ENCODE data around the gene IL1RAPL2. TPM values are rescaled to one million over a fixed set of nuclear protein-coding genes. Genes with fewer than 3 reads are reported as not detected.
A peak's percentile ranks its signal among the peaks of the same experiment; 100 is the strongest.

The IL1RAPL2 gene
- total and polyA plus RNA-seq, 4 donors, result 2.0 TPM; not detected in 3

GRCh38 chrX:104697294-104697693, 131.3 kb downstream of the IL1RAPL2 start:
- Histone ChIP-seq H3K9ac (ENCODE audit: insufficient read depth in 1 of 2, low read length in 2 of 2) (no peak overlapping the region), H3K36me3 (ENCODE audit: control insufficient read depth in 4 of 4, insufficient read depth in 4 of 4, low read length in 4 of 4) (no peaks in the 10 kb centered on the region), H3K4me3 (no peak overlapping the region), H3K27me3 (ENCODE audit: control insufficient read depth in 3 of 3, insufficient read depth in 3 of 3, low read length in 2 of 3) (peaks cover 0 to 39% (median 0%) of the 10 kb centered on the region in 3 donors), H3K27ac (ENCODE audit: low read depth in 1 of 2, low read length in 1 of 2) (no peak overlapping the region), H3K9me3 (ENCODE audit: control insufficient read depth in 4 of 4, insufficient read depth in 3 of 4, low read length in 3 of 4) (no peaks in the 10 kb centered on the region), H3K4me1 (ENCODE audit: control insufficient read depth in 5 of 5, insufficient read depth in 5 of 5, low read length in 5 of 5) (no peaks in the 10 kb centered on the region)
- ATAC-seq (ENCODE audit: insufficient read depth, low FRiP score), result no peak
- peak in 1 of 3 donors; percentile 1 for DNase-seq
- no peak for TF ChIP-seq CTCF (IDR thresholded peaks at IDR 0.05; ENCODE audit: control extremely low read depth, extremely low read depth)

GRCh38 chrX:104707042-104707441, 141.0 kb downstream of the IL1RAPL2 start:
- TF ChIP-seq CTCF (IDR thresholded peaks at IDR 0.05; ENCODE audit: control extremely low read depth, extremely low read depth), result no peak
- Histone ChIP-seq H3K9me3 (ENCODE audit: control insufficient read depth in 4 of 4, insufficient read depth in 3 of 4, low read length in 3 of 4) (no peaks in the 10 kb centered on the region), H3K4me1 (ENCODE audit: control insufficient read depth in 5 of 5, insufficient read depth in 5 of 5, low read length in 5 of 5) (no peaks in the 10 kb centered on the region), H3K9ac (ENCODE audit: insufficient read depth in 1 of 2, low read length in 2 of 2) (no peak overlapping the region), H3K4me3 (no peak overlapping the region), H3K27me3 (ENCODE audit: control insufficient read depth in 3 of 3, insufficient read depth in 3 of 3, low read length in 2 of 3) (peaks cover 0 to 40% (median 13%) of the 10 kb centered on the region in 3 donors), H3K27ac (ENCODE audit: low read depth in 1 of 2, low read length in 1 of 2) (no peak overlapping the region), H3K36me3 (ENCODE audit: control insufficient read depth in 4 of 4, insufficient read depth in 4 of 4, low read length in 4 of 4) (no peaks in the 10 kb centered on the region)
- 60 to 89% methylated on average over 4 of the region's 4 CpGs for WGBS, 2 donors
- DNase-seq, result no peak
- ATAC-seq (ENCODE audit: insufficient read depth, low FRiP score), result no peak

- Histone ChIP-seq H3K36me3 (ENCODE audit: control insufficient read depth in 4 of 4, insufficient read depth in 4 of 4, low read length in 4 of 4) (no peaks in the 10 kb centered on the region), H3K9me3 (ENCODE audit: control insufficient read depth in 4 of 4, insufficient read depth in 3 of 4, low read length in 3 of 4) (no peaks in the 10 kb centered on the region), H3K4me1 (ENCODE audit: control insufficient read depth in 5 of 5, insufficient read depth in 5 of 5, low read length in 5 of 5) (no peaks in the 10 kb centered on the region), H3K27me3 (ENCODE audit: control insufficient read depth in 3 of 3, insufficient read depth in 3 of 3, low read length in 2 of 3) (peaks cover 0 to 41% (median 13%) of the 10 kb centered on the region in 3 donors), H3K27ac (ENCODE audit: low read depth in 1 of 2, low read length in 1 of 2) (no peak overlapping the region), H3K9ac (ENCODE audit: insufficient read depth in 1 of 2, low read length in 2 of 2) (no peak overlapping the region), H3K4me3 (no peak overlapping the region)
- DNase-seq (no peak), ATAC-seq (ENCODE audit: insufficient read depth, low FRiP score) (no peak)
- TF ChIP-seq CTCF (IDR thresholded peaks at IDR 0.05; ENCODE audit: control extremely low read depth, extremely low read depth), result no peak
Measured at GRCh38 chrX:104707572-104707971, 141.6 kb downstream of the IL1RAPL2 start.

GRCh38 chrX:104712515-104712914, 146.5 kb downstream of the IL1RAPL2 start:
- no peak overlapping the region for H3K9ac ChIP-seq (ENCODE audit: insufficient read depth in 1 of 2, low read length in 2 of 2)
- H3K9me3 ChIP-seq (ENCODE audit: control insufficient read depth in 4 of 4, insufficient read depth in 3 of 4, low read length in 3 of 4), result no peaks in the 10 kb centered on the region
- no peaks in the 10 kb centered on the region for H3K4me1 ChIP-seq (ENCODE audit: control insufficient read depth in 5 of 5, insufficient read depth in 5 of 5, low read length in 5 of 5)
- H3K4me3 ChIP-seq, result no peak overlapping the region
- TF ChIP-seq CTCF (IDR thresholded peaks at IDR 0.05; ENCODE audit: control extremely low read depth, extremely low read depth), result no peak
- no peak overlapping the region for H3K27ac ChIP-seq (ENCODE audit: low read depth in 1 of 2, low read length in 1 of 2)
- ATAC-seq (ENCODE audit: insufficient read depth, low FRiP score), result no peak
- peak in 1 of 3 donors; percentile 3 for DNase-seq
- peaks cover 0 to 44% (median 7%) of the 10 kb centered on the region in 3 donors for H3K27me3 ChIP-seq (ENCODE audit: control insufficient read depth in 3 of 3, insufficient read depth in 3 of 3, low read length in 2 of 3)
- no peaks in the 10 kb centered on the region for H3K36me3 ChIP-seq (ENCODE audit: control insufficient read depth in 4 of 4, insufficient read depth in 4 of 4, low read length in 4 of 4)
- WGBS, 2 donors, result 10 to 23% methylated on average over 1 of the region's 1 CpG

All from lung (tissue), 12 donors.